Caco-2 (cell line): ENCODE data around the gene GRHL3. TPM values are rescaled to one million over a fixed set of nuclear protein-coding genes. Genes with fewer than 3 reads are reported as not detected.

Experiments
- BruUV-seq: library from RNA; stranded (reverse); fragments of 400-500 nt; replicated peaks from 2 replicates; lab custom pipeline; 2021; lab: Mats Ljungman, UMichigan
- CTCF ChIA-PET: fragments of 300-600 bp; sonication (Branson Sonifier 250); formaldehyde crosslinking; loops from one replicate; lab custom pipeline; 2022; ENCODE audit warnings: antibody characterized with exemption; lab: Charles Lee
- POLR2A ChIA-PET: fragments of 300-600 bp; sonication (Branson Sonifier 250); formaldehyde crosslinking; loops from one replicate; lab custom pipeline; 2022; ENCODE audit warnings: antibody characterized with exemption; lab: Charles Lee
- DNase-seq, 2 experiments: peaks; one replicate each; pipeline versions ENCODE4 v3.0.0 to v3.0.0-alpha.2; 2020 to 2022
- H3K27me3 ChIP-seq: replicated peaks from 2 replicates; pipeline ENCODE4 v1.6.0; 2011; ENCODE audit warnings: low read length; ENCODE audit not compliant: control insufficient read depth, insufficient read depth
- H3K36me3 ChIP-seq: 2 replicates; pipeline ENCODE4 v1.5.1; 2011; ENCODE audit warnings: low read length; ENCODE audit not compliant: control insufficient read depth, insufficient read depth
- H3K4me1 ChIP-seq: fragments of 250-450 bp; sonication (Bioruptor Pico); 2 replicates; pipeline ENCODE4 v1.5.1; 2020; ENCODE audit warnings: mild to moderate bottlenecking
- H3K4me3 ChIP-seq: 2 replicates; pipeline ENCODE4 v1.5.1; 2011; ENCODE audit warnings: low read depth, mild to moderate bottlenecking, control low read depth, low read length
- H3K9me3 ChIP-seq: fragments of 250-450 bp; sonication (Bioruptor Pico); 2 replicates; pipeline ENCODE4 v1.5.1; 2020; ENCODE audit warnings: mild to moderate bottlenecking, moderate library complexity
- H3K27ac Mint-ChIP-seq: one replicate; pipeline ENCODE4 v1.8.0; 2022; ENCODE audit warnings: mixed read lengths; ENCODE audit not compliant: unreplicated experiment
- H3K27me3 Mint-ChIP-seq: one replicate; pipeline ENCODE4 v1.8.0; 2022; ENCODE audit warnings: mixed read lengths; ENCODE audit not compliant: insufficient read depth, unreplicated experiment
- H3K36me3 Mint-ChIP-seq: one replicate; pipeline ENCODE4 v1.8.0; 2022; ENCODE audit warnings: mild to moderate bottlenecking, mixed read lengths; ENCODE audit not compliant: insufficient read depth, unreplicated experiment
- H3K4me1 Mint-ChIP-seq: one replicate; pipeline ENCODE4 v1.8.0; 2022; ENCODE audit warnings: low read depth, mixed read lengths; ENCODE audit not compliant: unreplicated experiment
- H3K4me3 Mint-ChIP-seq: one replicate; pipeline ENCODE4 v1.8.0; 2022; ENCODE audit warnings: mild to moderate bottlenecking, moderate library complexity, mixed read lengths; ENCODE audit not compliant: unreplicated experiment
- H3K9me3 Mint-ChIP-seq: one replicate; pipeline ENCODE4 v1.8.0; 2022; ENCODE audit warnings: mixed read lengths; ENCODE audit not compliant: unreplicated experiment
- CTCF ChIP-seq, 2 experiments: fragments of 200-600 bp in 1 of 2; IDR thresholded peaks; 1 replicate in 1 of 2; 2 replicates in 1 of 2; pipeline versions ENCODE4 v1.5.1 to v1.8.0; 2011 to 2022; ENCODE audit warnings: antibody characterized with exemption in 1 of 2, control low read depth in 1 of 2, inconsistent platforms in 1 of 2, low read depth in 1 of 2, low read length in 1 of 2, mild to moderate bottlenecking in 1 of 2, moderate library complexity in 1 of 2; ENCODE audit not compliant: insufficient read depth in 1 of 2, severe bottlenecking in 1 of 2, unreplicated experiment in 1 of 2
- intact Hi-C: fragments of 100-400 bp; cut with micrococcal nuclease; formaldehyde crosslinking; loops from one replicate; pipeline ENCODE4 v1.10.0; 2022; ENCODE audit not compliant: unreplicated experiment
- total RNA-seq: library from RNA; stranded (reverse); gene quantifications from 2 replicates; pipeline ENCODE4 v1.2.3, GENCODE V29; 2022

GRHL3 gene
- total RNA-seq, 1 experiment from 2014 or later = 2.3 TPM

- H3K36me3 Mint-ChIP-seq = no peaks in the 10 kb centered on the region
- H3K36me3 ChIP-seq = no peaks in the 10 kb centered on the region
- no peaks in the 10 kb centered on the region for H3K9me3 Mint-ChIP-seq
- no peaks in the 10 kb centered on the region for H3K27me3 ChIP-seq
- no peak overlapping the region for H3K27ac Mint-ChIP-seq
- intact Hi-C loops = no loop called here
- no peaks in the 10 kb centered on the region for H3K9me3 ChIP-seq
- ChIA-PET POLR2A (no interaction called here), CTCF (no interaction called here)
- DNase-seq = no peak
- no TSS peak for BruUV-seq
- no peak for TF ChIP-seq CTCF (IDR thresholded peaks at IDR 0.05; ENCODE audit: insufficient read depth in 1 of 2, low read depth in 1 of 2, low read length in 1 of 2, severe bottlenecking in 1 of 2, unreplicated experiment in 1 of 2)
- no peak overlapping the region for H3K4me3 ChIP-seq
- H3K4me3 Mint-ChIP-seq = no peak overlapping the region
- no peaks in the 10 kb centered on the region for H3K4me1 ChIP-seq
- H3K27me3 Mint-ChIP-seq = no peaks in the 10 kb centered on the region
- H3K4me1 Mint-ChIP-seq = no peaks in the 10 kb centered on the region
Observed at GRCh38 chr1:24403806-24404205, 84.6 kb downstream of the GRHL3 start.

Other genes starting within 250 kb of the GRHL3 start
- gene MYOM3, start 207.2 kb upstream of the GRHL3 start, total RNA-seq = not detected in 2 replicates
- 1.7 and 2.5 TPM in 2 replicates for gene IL22RA1, start 176.2 kb upstream of the GRHL3 start, total RNA-seq
- gene IFNLR1, start 132.1 kb upstream of the GRHL3 start, total RNA-seq = 5.4 and 6.1 TPM in 2 replicates
- 6.2 and 8.6 TPM in 2 replicates for gene STPG1, start 94.4 kb downstream of the GRHL3 start, total RNA-seq
- 9.2 and 9.7 TPM in 2 replicates for gene NIPAL3, start 96.4 kb downstream of the GRHL3 start, total RNA-seq
- 9.9 and 10.2 TPM in 2 replicates for gene RCAN3, start 183.5 kb downstream of the GRHL3 start, total RNA-seq
- 0.35 and 0.43 TPM in 2 replicates for gene NCMAP, start 236.7 kb downstream of the GRHL3 start, total RNA-seq